ENCODE results near the gene UCHL5.

- no peak for TF ChIP-seq CTCF (IDR thresholded peaks at IDR 0.05; ENCODE audit: low read depth, low read length)
- no peak for TF ChIP-seq EZH2phosphoT487 (IDR thresholded peaks at IDR 0.05; ENCODE audit: low read depth)
Measured at GRCh38 chr1:192983349-192983980, 75.7 kb downstream of the UCHL5 start.

Data from OCI-LY3 (cell line).